HCT116 (cell line): ENCODE data around the gene OR5B21.

Experiments
- CTCF ChIP-seq, 3 experiments: fragments of 200-600 bp in 1 of 3; sonication (generic) in 1 of 3; IDR thresholded peaks in 2 of 3; conservative IDR thresholded peaks in 1 of 3; 2 replicates each; pipeline ENCODE4 v1.5.1; 2012 to 2017; ENCODE audit warnings: low read depth in 2 of 3, low read length in 2 of 3, antibody characterized with exemption in 1 of 3, borderline replicate concordance in 1 of 3, control low read depth in 1 of 3, mild to moderate bottlenecking in 1 of 3, mixed read lengths in 1 of 3, mixed run types in 1 of 3, moderate library complexity in 1 of 3; ENCODE audit not compliant: insufficient read depth in 1 of 3
- EZH2 ChIP-seq: fragments of 200-600 bp; sonication (generic); IDR thresholded peaks from 2 replicates; pipeline ENCODE4 v1.6.1; 2017; ENCODE audit warnings: antibody characterized with exemption, mixed run types
- POLR2A ChIP-seq: IDR thresholded peaks from 2 replicates; pipeline ENCODE4 v1.7.0; 2011; ENCODE audit warnings: borderline replicate concordance; ENCODE audit not compliant: insufficient read depth, insufficient read length; ENCODE audit errors: extremely low read depth
- POLR2AphosphoS5 ChIP-seq: IDR thresholded peaks from 2 replicates; pipeline ENCODE4 v1.6.1; 2011; ENCODE audit warnings: mild to moderate bottlenecking, low read depth, low read length, moderate library complexity
- RAD21 ChIP-seq: IDR thresholded peaks from 2 replicates; pipeline ENCODE4 v1.6.1; 2012; ENCODE audit warnings: low read depth, mild to moderate bottlenecking
- SP1 ChIP-seq: IDR thresholded peaks from 2 replicates; pipeline ENCODE4 v1.6.1; 2012; ENCODE audit warnings: low read depth
- ZBTB33 ChIP-seq: IDR thresholded peaks from 2 replicates; pipeline ENCODE4 v1.6.1; 2011; ENCODE audit warnings: mild to moderate bottlenecking, low read length, moderate library complexity; ENCODE audit not compliant: insufficient replicate concordance; ENCODE audit errors: extremely low read depth
- ZFX ChIP-seq: fragments of 450-650 bp; IDR thresholded peaks from 2 replicates; pipeline ENCODE4 v1.6.1; 2017

GRCh38 chr11:58549644-58550043, 41.7 kb upstream of the OR5B21 start:
- no peak for TF ChIP-seq CTCF (IDR thresholded peaks at IDR 0.05 in 2 of 3, conservative IDR thresholded peaks at IDR 0.05 in 1 of 3; ENCODE audit: borderline replicate concordance in 1 of 3, insufficient read depth in 1 of 3, low read depth in 2 of 3, low read length in 2 of 3)
- no peak for TF ChIP-seq ZBTB33
- TF ChIP-seq RAD21: no peak
- TF ChIP-seq POLR2AphosphoS5: no peak
- no peak for TF ChIP-seq EZH2
- TF ChIP-seq SP1: no peak
- TF ChIP-seq ZFX: no peak
- no peak for TF ChIP-seq POLR2A
